IMR-90 (cell line): ENCODE measurements around the gene ASPG. TPM values are rescaled to one million over a fixed set of nuclear protein-coding genes. Genes with fewer than 3 reads are reported as not detected.

Experiments used
- ATAC-seq: fragments of 200-7000 bp; cut with Tn5 transposase; 2 replicates; pipeline ENCODE4 v1.9.1; 2020; ENCODE audit warnings: low read depth, mild to moderate bottlenecking, moderate library complexity
- BruUV-seq: library from RNA; stranded (reverse); fragments of 400-500 nt; replicated peaks from 2 replicates; lab custom pipeline; 2021; lab: Mats Ljungman, UMichigan
- CTCF ChIA-PET: fragments of 300-600 bp; formaldehyde crosslinking; extraction: SDS; loops from one replicate; lab custom pipeline; 2021; ENCODE audit warnings: antibody characterized with exemption; lab: Yijun Ruan, JAX
- POLR2A ChIA-PET: fragments of 300-600 bp; sonication (Branson Sonifier 250); formaldehyde crosslinking; loops from one replicate; lab custom pipeline; 2022; ENCODE audit warnings: antibody characterized with exemption; ENCODE audit not compliant: unreplicated experiment; lab: Charles Lee
- DNase-seq: peaks from one replicate; pipeline ENCODE4 v3.0.0; 2013
- H2AFZ ChIP-seq: replicated peaks from 2 replicates; pipeline ENCODE3; 2013; ENCODE audit warnings: low read length, mild to moderate bottlenecking; ENCODE audit not compliant: poor library complexity
- H2AK5ac ChIP-seq: 2 replicates; pipeline ENCODE4 v1.6.1; 2013; ENCODE audit warnings: low read depth, low read length, inconsistent platforms
- H2AK9ac ChIP-seq: replicated peaks from 2 replicates; pipeline ENCODE3; 2013; ENCODE audit warnings: mild to moderate bottlenecking, low read depth, low read length, moderate library complexity; ENCODE audit not compliant: poor library complexity
- H2BK120ac ChIP-seq: 2 replicates; pipeline ENCODE4 v1.6.1; 2013; ENCODE audit warnings: low read depth, low read length, inconsistent platforms
- H2BK15ac ChIP-seq: 3 replicates; pipeline ENCODE4 v1.6.1; 2013; ENCODE audit warnings: low read depth, low read length, inconsistent platforms
- H2BK20ac ChIP-seq: 2 replicates; pipeline ENCODE4 v1.6.1; 2013; ENCODE audit warnings: low read depth, mild to moderate bottlenecking, inconsistent platforms, low read length, moderate library complexity
- H2BK5ac ChIP-seq: 2 replicates; pipeline ENCODE4 v1.6.1; 2013; ENCODE audit warnings: mild to moderate bottlenecking, low read depth, low read length, inconsistent platforms; ENCODE audit not compliant: poor library complexity, severe bottlenecking
- H3K14ac ChIP-seq: replicated peaks from 2 replicates; pipeline ENCODE4 v1.6.1; 2013; ENCODE audit warnings: low read depth, low read length, inconsistent platforms
- H3K18ac ChIP-seq: 2 replicates; pipeline ENCODE4 v1.6.1; 2013; ENCODE audit warnings: low read depth, low read length, control low read depth
- H3K23ac ChIP-seq: 2 replicates; pipeline ENCODE4 v1.6.1; 2013; ENCODE audit warnings: low read depth, low read length, inconsistent platforms
- H3K27ac ChIP-seq: 2 replicates; pipeline ENCODE4 v1.5.1; 2013; ENCODE audit warnings: mild to moderate bottlenecking, control low read depth, low read length; ENCODE audit not compliant: insufficient read depth
- H3K27me3 ChIP-seq: 2 replicates; pipeline ENCODE4 v1.6.1; 2013; ENCODE audit warnings: low read length; ENCODE audit not compliant: control insufficient read depth, insufficient read depth
- H3K36me3 ChIP-seq: 2 replicates; pipeline ENCODE4 v1.6.1; 2013; ENCODE audit warnings: low read length, mixed read lengths; ENCODE audit not compliant: control insufficient read depth, insufficient read depth
- H3K4ac ChIP-seq: 2 replicates; pipeline ENCODE4 v1.6.1; 2013; ENCODE audit warnings: low read depth, low read length, inconsistent platforms
- H3K4me1 ChIP-seq: 2 replicates; pipeline ENCODE4 v1.6.1; 2013; ENCODE audit warnings: low read length, mixed read lengths; ENCODE audit not compliant: control insufficient read depth, insufficient read depth
- H3K4me2 ChIP-seq: 2 replicates; pipeline ENCODE4 v1.6.1; 2013; ENCODE audit warnings: low read depth, mild to moderate bottlenecking, control low read depth, low read length, moderate library complexity
- H3K4me3 ChIP-seq: 2 replicates; pipeline ENCODE4 v1.5.1; 2013; ENCODE audit warnings: low read depth, mild to moderate bottlenecking, control low read depth, low read length, moderate library complexity; ENCODE audit not compliant: insufficient read depth
- H3K56ac ChIP-seq: 2 replicates; pipeline ENCODE4 v1.6.1; 2013; ENCODE audit warnings: low read length, inconsistent platforms; ENCODE audit not compliant: insufficient read depth; ENCODE audit errors: extremely low read depth
- H3K79me1 ChIP-seq, 2 experiments: 2 replicates each; pipeline ENCODE4 v1.6.1; 2013; ENCODE audit warnings: low read length in 2 of 2, inconsistent platforms in 1 of 2, low read depth in 1 of 2
- H3K9ac ChIP-seq: 2 replicates; pipeline ENCODE4 v1.6.1; 2013; ENCODE audit warnings: low read depth, low read length, control low read depth
- H3K9me1 ChIP-seq: 2 replicates; pipeline ENCODE4 v1.6.1; 2013; ENCODE audit warnings: low read length, inconsistent platforms; ENCODE audit not compliant: insufficient read depth
- H3K9me3 ChIP-seq: 2 replicates; pipeline ENCODE4 v1.6.1; 2013; ENCODE audit warnings: low read length; ENCODE audit not compliant: control insufficient read depth, insufficient read depth
- H4K20me1 ChIP-seq: 2 replicates; pipeline ENCODE4 v1.6.1; 2013; ENCODE audit warnings: low read length, inconsistent platforms; ENCODE audit not compliant: insufficient read depth
- H4K5ac ChIP-seq: 2 replicates; pipeline ENCODE4 v1.6.1; 2013; ENCODE audit warnings: mild to moderate bottlenecking, low read depth, low read length, control low read depth
- H4K8ac ChIP-seq, 2 experiments: 2 replicates each; pipeline ENCODE4 v1.6.1; 2013; ENCODE audit warnings: low read depth in 2 of 2, low read length in 2 of 2, control low read depth in 1 of 2, inconsistent platforms in 1 of 2
- H4K91ac ChIP-seq: 2 replicates; pipeline ENCODE4 v1.6.1; 2013; ENCODE audit warnings: low read depth, low read length, inconsistent platforms; ENCODE audit not compliant: insufficient read depth
- BHLHE40 ChIP-seq: fragments of 150-350 bp; IDR thresholded peaks from 2 replicates; pipeline ENCODE4 v1.6.1; 2016; ENCODE audit warnings: mild to moderate bottlenecking, low read depth, low read length
- CHD1 ChIP-seq: IDR thresholded peaks from 2 replicates; pipeline ENCODE4 v1.6.1; 2012; ENCODE audit warnings: low read depth, low read length, improper control_type of control experiment
- CTCF ChIP-seq: conservative IDR thresholded peaks from 2 replicates; pipeline ENCODE4 v1.5.1; 2012; ENCODE audit warnings: mild to moderate bottlenecking, low read depth, low read length, improper control_type of control experiment
- FOS ChIP-seq: fragments of 150-350 bp; IDR thresholded peaks from 2 replicates; pipeline ENCODE4 v1.6.1; 2016; ENCODE audit warnings: low read depth, low read length
- MAFK ChIP-seq: IDR thresholded peaks from 2 replicates; pipeline ENCODE4 v1.6.1; 2012; ENCODE audit warnings: low read depth, low read length, improper control_type of control experiment
- NFE2L2 ChIP-seq: fragments of 150-350 bp; IDR thresholded peaks from 2 replicates; pipeline ENCODE4 v1.6.1; 2016; ENCODE audit warnings: low read depth, mild to moderate bottlenecking, low read length
- RAD21 ChIP-seq: IDR thresholded peaks from 2 replicates; pipeline ENCODE4 v1.6.1; 2012; ENCODE audit warnings: low read length, improper control_type of control experiment
- RCOR1 ChIP-seq: IDR thresholded peaks from 2 replicates; pipeline ENCODE4 v1.6.1; 2012; ENCODE audit warnings: mild to moderate bottlenecking, low read length, improper control_type of control experiment; ENCODE audit not compliant: insufficient replicate concordance
- RFX5 ChIP-seq: IDR thresholded peaks from 2 replicates; pipeline ENCODE4 v1.8.0; 2012; ENCODE audit warnings: low read depth, mild to moderate bottlenecking, low read length, moderate library complexity
- WGBS, 2 experiments: methylation state at CpG; one replicate each; pipeline versions ENCODE4 v1.1.5 to v1.1.7; 2013; ENCODE audit warnings: missing lambda C conversion rate in 2 of 2; ENCODE audit not compliant: insufficient read length in 1 of 2; ENCODE audit errors: extremely low coverage in 2 of 2; 5-methylcytosine and 5-hydroxymethylcytosine counted together
- dilution Hi-C: fragments of 300-500 bp; cut with HindIII; formaldehyde crosslinking; loops from one replicate; pipeline ENCODE4 v1.14.3; 2018; ENCODE audit warnings: low sequenced_read_pairs; ENCODE audit not compliant: unreplicated experiment
- in situ Hi-C: fragments of 300-500 bp; cut with MboI; formaldehyde crosslinking; loops from 3 replicates; pipeline ENCODE4 v1.14.3; 2019; ENCODE audit warnings: low sequenced_read_pairs, inconsistent platforms, mixed read lengths
- intact Hi-C: fragments of 100-400 bp; cut with micrococcal nuclease; formaldehyde crosslinking; loops from 2 replicates; pipeline ENCODE4 v1.10.0; 2022
- polyA plus RNA-seq, 3 experiments: library from polyadenylated mRNA; depleted of rRNA; stranded (reverse); fragments of >200 nt; gene quantifications; 2 replicates each; pipeline ENCODE4 v1.2.3, GENCODE V29; 2012; ENCODE audit warnings: low replicate concordance in 1 of 3
- total RNA-seq: library from RNA; depleted of rRNA; stranded (reverse); fragments of >200 nt; gene quantifications from 2 replicates; pipeline ENCODE4 v1.2.3, GENCODE V29; 2012
- TF ChIP-seq, protein P1 (sequence below): fragments of 150-350 bp; IDR thresholded peaks from 2 replicates; pipeline ENCODE4 v1.6.1; 2017; ENCODE audit warnings: mild to moderate bottlenecking, antibody characterized with exemption, low read length, low read depth

The ASPG gene
- total and polyA plus RNA-seq, 2 of the 4 experiments (the other 2 are of a cell fraction) = not detected

DNA sequence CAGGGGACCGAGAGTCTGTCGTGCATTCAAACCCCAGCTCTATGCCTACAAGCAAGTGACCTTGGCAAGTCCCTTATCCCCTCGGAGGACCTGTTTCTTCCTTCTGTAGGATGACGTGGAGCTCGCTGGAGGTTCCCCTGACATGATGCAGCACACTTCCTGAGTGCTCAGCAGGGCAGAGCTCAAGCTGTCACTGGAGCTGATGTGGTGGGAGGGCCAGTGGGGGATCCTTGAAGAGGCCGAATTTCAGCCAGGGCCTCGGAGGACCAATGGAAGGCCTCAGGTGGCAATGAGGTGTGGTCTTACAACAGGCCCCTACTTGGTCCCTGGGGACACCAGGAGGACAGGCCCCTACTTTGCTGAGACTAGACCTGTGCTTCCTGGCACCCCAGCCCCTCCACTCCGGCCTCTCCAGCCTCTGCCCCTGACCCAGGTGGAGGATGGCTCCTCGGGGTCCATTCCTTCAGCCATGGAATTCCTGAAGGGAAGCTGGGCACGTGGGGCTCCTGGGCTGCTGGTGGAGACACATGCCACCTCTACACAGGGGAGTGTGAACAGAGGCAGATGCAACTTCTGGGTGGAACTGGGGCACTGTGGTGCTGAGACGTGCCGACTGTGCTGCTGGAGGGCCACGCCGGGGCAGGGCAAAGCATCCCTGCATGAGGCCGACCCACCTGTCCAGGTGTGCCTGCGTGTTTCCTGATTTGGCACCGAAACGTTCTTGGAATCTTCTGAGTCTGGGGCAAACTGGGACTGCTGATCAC, 34.2 kb downstream of the ASPG start:
- peaks cover 17% of the 10 kb centered on the region; the same call in 1 of the 2 replicates for H3K27me3 ChIP-seq
- H3K14ac ChIP-seq = no peak overlapping the region
- no peaks in the 10 kb centered on the region for H3K9me1 ChIP-seq
- no peaks in the 10 kb centered on the region; the same call in 1 of the 2 replicates for H4K20me1 ChIP-seq
- H2BK5ac ChIP-seq = no peak overlapping the region
- POLR2A ChIA-PET = no interaction called here
- H3K18ac ChIP-seq = no peak overlapping the region
- no peak overlapping the region for H2AFZ ChIP-seq
- no peak overlapping the region for H2BK15ac ChIP-seq
- no peak overlapping the region for H2AK9ac ChIP-seq
- intact Hi-C loops = no loop called here
- no peak overlapping the region for H3K56ac ChIP-seq
- in situ Hi-C loops = no loop called here
- no peak overlapping the region for H3K4me3 ChIP-seq
- H3K23ac ChIP-seq = no peak overlapping the region
- no peak overlapping the region for H2AK5ac ChIP-seq
- H2BK20ac ChIP-seq = no peak overlapping the region
- dilution Hi-C loops = no loop called here
- no peak overlapping the region for H3K4ac ChIP-seq
- no peak overlapping the region for H4K91ac ChIP-seq
- WGBS, 2 experiments = 42% methylated on average over 8 of the region's 18 CpGs; no CpG with 5 or more reads in 1 of the 2 experiments
- H3K4me2 ChIP-seq = no peak overlapping the region
- H3K9me3 ChIP-seq = no peaks in the 10 kb centered on the region
- H3K9ac ChIP-seq = no peak overlapping the region
- ATAC-seq (no peak), DNase-seq (no peak)
- CTCF ChIA-PET = no interaction called here
- H2BK120ac ChIP-seq = no peak overlapping the region
- H3K27ac ChIP-seq = no peak overlapping the region
- H3K4me1 ChIP-seq = no peaks in the 10 kb centered on the region
- H3K36me3 ChIP-seq = no peaks in the 10 kb centered on the region
- no peak for TF ChIP-seq BHLHE40
- no peak for TF ChIP-seq RCOR1
- no peak for TF ChIP-seq NFE2L2
- TF ChIP-seq CHD1 = no peak
- no peak for TF ChIP-seq MAFK
- no peak for TF ChIP-seq FOS
- TF ChIP-seq, protein P1, sequence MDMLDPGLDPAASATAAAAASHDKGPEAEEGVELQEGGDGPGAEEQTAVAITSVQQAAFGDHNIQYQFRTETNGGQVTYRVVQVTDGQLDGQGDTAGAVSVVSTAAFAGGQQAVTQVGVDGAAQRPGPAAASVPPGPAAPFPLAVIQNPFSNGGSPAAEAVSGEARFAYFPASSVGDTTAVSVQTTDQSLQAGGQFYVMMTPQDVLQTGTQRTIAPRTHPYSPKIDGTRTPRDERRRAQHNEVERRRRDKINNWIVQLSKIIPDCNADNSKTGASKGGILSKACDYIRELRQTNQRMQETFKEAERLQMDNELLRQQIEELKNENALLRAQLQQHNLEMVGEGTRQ = no peak
- TF ChIP-seq RAD21 = no peak
- TF ChIP-seq CTCF = no peak
- TF ChIP-seq RFX5 = no peak
- no peaks in the 10 kb centered on the region for H3K79me1 ChIP-seq
- H4K8ac ChIP-seq = no peak overlapping the region
- no TSS peak for BruUV-seq
- H4K5ac ChIP-seq = no peak overlapping the region
